ENCODE results near the gene ZNF764. TPM values are rescaled to one million over a fixed set of nuclear protein-coding genes. Genes with fewer than 3 reads are reported as not detected.

The ZNF764 gene
- total RNA-seq, 1 experiment from 2014 or later = 7.0 TPM

- Histone ChIP-seq H3K79me2 (ENCODE audit: low read length) (peaks cover 28% of the 10 kb centered on the region), H3K27ac (ENCODE audit: low read length) (no peak overlapping the region), H3K4me1 (ENCODE audit: low read length) (peaks cover 41% of the 10 kb centered on the region), H3K9me2 (replicated peaks; ENCODE audit: insufficient read depth, low read length) (no peaks in the 10 kb centered on the region), H3K9me3 (ENCODE audit: low read length) (no peaks in the 10 kb centered on the region), H3K36me3 (ENCODE audit: insufficient read depth, low read length) (no peaks in the 10 kb centered on the region), H3K4me2 (ENCODE audit: low read depth, low read length, poor library complexity, severe bottlenecking) (no peak overlapping the region), H2AFZ (ENCODE audit: low read length) (no peak overlapping the region), H3K9ac (ENCODE audit: low read length) (no peak overlapping the region), H3K4me3 (ENCODE audit: low read length) (no peak overlapping the region), H3K27me3 (ENCODE audit: low read length) (no peaks in the 10 kb centered on the region), H4K20me1 (ENCODE audit: insufficient read depth, low read depth, low read length) (no peaks in the 10 kb centered on the region)
- no peak for DNase-seq
Measured at GRCh38 chr16:30530163-30531037, 27.8 kb downstream of the ZNF764 start.

DNA sequence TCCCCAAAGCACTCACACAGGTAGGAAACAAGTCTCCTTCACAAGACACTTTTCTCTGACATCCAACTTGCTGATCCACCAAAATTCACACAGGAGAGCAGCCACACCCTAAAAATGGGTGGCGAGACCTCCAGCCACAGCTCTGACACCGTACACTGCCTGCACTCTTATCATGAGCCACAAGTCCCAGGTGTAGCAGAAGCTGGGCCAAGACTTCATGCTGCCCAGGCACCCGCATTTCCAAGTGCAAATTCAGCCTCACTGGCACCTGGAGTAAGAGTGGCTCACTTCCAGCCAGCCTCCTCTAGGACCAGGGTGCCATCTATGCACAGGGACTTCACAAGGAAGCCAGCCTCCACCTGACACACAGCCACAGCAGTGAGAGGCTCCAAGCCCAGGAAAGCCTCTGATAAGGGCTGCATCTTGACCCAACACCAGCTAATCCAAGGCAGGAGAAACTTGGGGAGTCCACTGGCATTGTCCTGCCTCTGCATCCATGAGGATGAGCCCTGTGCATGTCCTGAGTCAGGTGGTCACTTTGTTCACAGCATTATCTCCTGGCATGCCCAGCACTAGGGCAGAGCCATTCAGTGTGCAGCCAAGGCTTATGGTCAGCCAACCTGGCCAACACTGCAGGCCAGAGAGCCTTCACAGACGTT, 29.2 kb downstream of the ZNF764 start:
- Histone ChIP-seq H3K27ac (ENCODE audit: low read length) (peak overlapping the region; percentile 95), H2AFZ (ENCODE audit: low read length) (no peak overlapping the region)

GRCh38 chr16:30527635-30528178, 30.5 kb downstream of the ZNF764 start:
- peak; percentile 92 for DNase-seq

More for the DNA sequence above, 29.2 kb downstream of the ZNF764 start:
- Histone ChIP-seq H3K36me3 (ENCODE audit: insufficient read depth, low read length) (no peaks in the 10 kb centered on the region), H3K9me2 (replicated peaks; ENCODE audit: insufficient read depth, low read length) (no peaks in the 10 kb centered on the region), H3K4me1 (ENCODE audit: low read length) (peaks cover 37% of the 10 kb centered on the region), H3K4me2 (ENCODE audit: low read depth, low read length, poor library complexity, severe bottlenecking) (peak overlapping the region; percentile 97), H3K4me3 (ENCODE audit: low read length) (no peak overlapping the region), H3K27me3 (ENCODE audit: low read length) (no peaks in the 10 kb centered on the region), H3K9me3 (ENCODE audit: low read length) (no peaks in the 10 kb centered on the region), H3K9ac (ENCODE audit: low read length) (peak overlapping the region; percentile 87), H3K79me2 (ENCODE audit: low read length) (peaks cover 14% of the 10 kb centered on the region), H4K20me1 (ENCODE audit: insufficient read depth, low read depth, low read length) (no peaks in the 10 kb centered on the region)
- DNase-seq = peak; percentile 44

GRCh38 chr16:30526823-30527634, 31.1 kb downstream of the ZNF764 start:
- Histone ChIP-seq H3K27me3 (ENCODE audit: low read length) (no peaks in the 10 kb centered on the region), H3K4me1 (ENCODE audit: low read length) (peaks cover 29% of the 10 kb centered on the region), H3K9ac (ENCODE audit: low read length) (peak overlapping the region; percentile 87), H3K9me3 (ENCODE audit: low read length) (no peaks in the 10 kb centered on the region), H3K36me3 (ENCODE audit: insufficient read depth, low read length) (no peaks in the 10 kb centered on the region), H3K4me2 (ENCODE audit: low read depth, low read length, poor library complexity, severe bottlenecking) (peak overlapping the region; percentile 97), H3K4me3 (ENCODE audit: low read length) (peak overlapping the region; percentile 81), H2AFZ (ENCODE audit: low read length) (peak overlapping the region; percentile 78; the same call in 1 of the 2 replicates), H3K79me2 (ENCODE audit: low read length) (peaks cover 4% of the 10 kb centered on the region; the same call in 1 of the 2 replicates), H3K27ac (ENCODE audit: low read length) (peak overlapping the region; percentile 95), H4K20me1 (ENCODE audit: insufficient read depth, low read depth, low read length) (no peaks in the 10 kb centered on the region), H3K9me2 (replicated peaks; ENCODE audit: insufficient read depth, low read length) (no peaks in the 10 kb centered on the region)
- peak; percentile 99 for DNase-seq

More at GRCh38 chr16:30527635-30528178, 30.5 kb downstream of the ZNF764 start:
- Histone ChIP-seq H3K9me2 (replicated peaks; ENCODE audit: insufficient read depth, low read length) (no peaks in the 10 kb centered on the region), H3K36me3 (ENCODE audit: insufficient read depth, low read length) (no peaks in the 10 kb centered on the region), H3K4me1 (ENCODE audit: low read length) (peaks cover 29% of the 10 kb centered on the region), H3K79me2 (ENCODE audit: low read length) (peaks cover 4% of the 10 kb centered on the region; the same call in 1 of the 2 replicates), H3K27ac (ENCODE audit: low read length) (peak overlapping the region; percentile 95), H3K9me3 (ENCODE audit: low read length) (no peaks in the 10 kb centered on the region), H3K4me2 (ENCODE audit: low read depth, low read length, poor library complexity, severe bottlenecking) (peak overlapping the region; percentile 97), H4K20me1 (ENCODE audit: insufficient read depth, low read depth, low read length) (no peaks in the 10 kb centered on the region), H3K27me3 (ENCODE audit: low read length) (no peaks in the 10 kb centered on the region), H3K9ac (ENCODE audit: low read length) (peak overlapping the region; percentile 87), H3K4me3 (ENCODE audit: low read length) (peak overlapping the region; percentile 81), H2AFZ (ENCODE audit: low read length) (peak overlapping the region; percentile 78; the same call in 1 of the 2 replicates)

DNA sequence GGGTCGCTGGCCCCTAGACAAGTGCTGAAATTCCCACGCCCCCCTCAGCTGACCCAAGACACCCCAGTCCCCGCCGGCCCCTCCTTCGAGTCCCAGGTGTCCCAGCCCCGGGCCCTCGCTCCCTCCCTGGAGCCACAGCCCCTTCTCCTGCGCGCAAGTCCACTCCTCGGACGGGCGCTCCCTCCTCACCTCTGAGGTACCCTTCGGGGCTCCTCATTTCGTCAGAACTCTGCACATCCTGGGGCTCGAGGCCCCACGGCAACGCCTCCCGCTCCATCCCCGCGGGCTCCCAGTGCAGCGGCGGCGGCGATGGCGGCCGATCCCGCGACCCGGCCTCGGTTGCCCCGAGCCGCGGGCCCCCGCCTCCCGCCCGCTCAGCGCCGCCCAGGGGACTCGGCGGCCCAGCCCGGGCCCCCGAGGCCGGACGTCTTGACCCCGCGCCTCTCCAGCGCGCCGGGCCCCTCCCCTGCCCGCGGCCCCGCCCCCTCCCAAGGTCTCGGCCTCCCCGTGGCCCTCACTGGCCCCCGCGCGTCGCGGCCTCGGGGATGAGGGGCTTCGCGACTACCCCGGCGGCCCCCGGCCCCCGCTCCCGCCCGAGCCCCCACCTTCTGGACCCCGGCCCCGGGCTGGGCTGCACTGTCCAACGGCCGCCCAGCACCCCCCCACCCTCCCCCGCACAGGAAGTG, 31.9 kb downstream of the ZNF764 start, which contains the start of gene ZNF768:
TSS of gene ZNF768 (minus strand) at position 430 of the 686 bp plus-strand sequence. CDS start at position 277, 153 bp downstream.
- H3K4me1 ChIP-seq (ENCODE audit: low read length) = peaks cover 29% of the 10 kb centered on the region
- DNase-seq = peak; percentile 68
- no peaks in the 10 kb centered on the region for H3K9me2 ChIP-seq (replicated peaks; ENCODE audit: insufficient read depth, low read length)
- no peaks in the 10 kb centered on the region for H3K27me3 ChIP-seq (ENCODE audit: low read length)
- H3K9me3 ChIP-seq (ENCODE audit: low read length) = no peaks in the 10 kb centered on the region
- peaks cover 4% of the 10 kb centered on the region; the same call in 1 of the 2 replicates for H3K79me2 ChIP-seq (ENCODE audit: low read length)
- peak within 1 kb of the TSS; percentile 81 for H3K4me3 ChIP-seq (ENCODE audit: low read length)
- peak within 1 kb of the TSS; percentile 87 for H3K9ac ChIP-seq (ENCODE audit: low read length)
- H4K20me1 ChIP-seq (ENCODE audit: insufficient read depth, low read depth, low read length) = no peaks in the 10 kb centered on the region
- peak within 1 kb of the TSS; percentile 97 for H3K4me2 ChIP-seq (ENCODE audit: low read depth, low read length, poor library complexity, severe bottlenecking)
- H3K36me3 ChIP-seq (ENCODE audit: insufficient read depth, low read length) = no peaks in the 10 kb centered on the region
- H2AFZ ChIP-seq (ENCODE audit: low read length) = peak within 1 kb of the TSS; percentile 74; the same call in 1 of the 2 replicates
- H3K27ac ChIP-seq (ENCODE audit: low read length) = peak within 1 kb of the TSS; percentile 95

DNA sequence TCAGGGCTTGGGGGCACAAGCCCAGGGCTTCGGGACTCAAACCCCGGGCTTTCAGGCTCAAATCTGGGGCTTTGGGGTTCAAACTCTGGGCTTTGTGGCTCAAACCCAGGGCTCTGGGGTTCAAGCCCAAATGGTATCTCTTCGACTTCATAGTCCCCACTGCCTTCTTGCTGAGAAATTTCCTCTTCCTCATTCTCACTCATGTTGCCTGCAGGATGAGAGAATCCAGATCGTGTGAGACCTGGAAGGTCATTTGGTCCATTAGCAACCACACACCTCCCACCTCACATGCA, 32.4 kb downstream of the ZNF764 start:
- peaks cover 4% of the 10 kb centered on the region; the same call in 1 of the 2 replicates for H3K79me2 ChIP-seq (ENCODE audit: low read length)
- H2AFZ ChIP-seq (ENCODE audit: low read length) = no peak overlapping the region

More for the DNA sequence above, 32.4 kb downstream of the ZNF764 start:
- Histone ChIP-seq H3K27ac (ENCODE audit: low read length) (peak overlapping the region; percentile 88), H3K9me2 (replicated peaks; ENCODE audit: insufficient read depth, low read length) (no peaks in the 10 kb centered on the region), H3K4me2 (ENCODE audit: low read depth, low read length, poor library complexity, severe bottlenecking) (peak overlapping the region; percentile 97), H3K27me3 (ENCODE audit: low read length) (no peaks in the 10 kb centered on the region), H3K4me1 (ENCODE audit: low read length) (peaks cover 29% of the 10 kb centered on the region), H3K36me3 (ENCODE audit: insufficient read depth, low read length) (no peaks in the 10 kb centered on the region), H4K20me1 (ENCODE audit: insufficient read depth, low read depth, low read length) (no peaks in the 10 kb centered on the region), H3K9ac (ENCODE audit: low read length) (peak overlapping the region; percentile 86), H3K4me3 (ENCODE audit: low read length) (peak overlapping the region; percentile 81), H3K9me3 (ENCODE audit: low read length) (no peaks in the 10 kb centered on the region)
- no peak for DNase-seq
